OCI-LY3 (cell line): Measurements from ENCODE around the gene PGAP3.

Source experiments
- H2AFZ ChIP-seq: fragments of 200-600, 300-600 bp; shearing (Covaris generic); 2 replicates; pipeline ENCODE4 v1.6.0; 2014; ENCODE audit warnings: antibody characterized with exemption, low read depth, low read length
- H3K27ac ChIP-seq: fragments of 200-600, 300-600 bp; sonication (generic); 2 replicates; pipeline ENCODE4 v1.5.1; 2014; ENCODE audit warnings: mild to moderate bottlenecking, low read length, moderate library complexity, mixed read lengths
- H3K27me3 ChIP-seq: fragments of 200-600, 300-600 bp; sonication (generic); 2 replicates; pipeline ENCODE4 v1.6.1; 2014; ENCODE audit warnings: low read depth, low read length, mixed read lengths
- H3K36me3 ChIP-seq: fragments of 200-600, 300-600 bp; sonication (generic); replicated peaks from 2 replicates; pipeline ENCODE3; 2014; ENCODE audit warnings: low read depth, low read length, mixed read lengths
- H3K4me1 ChIP-seq: fragments of 300-600, 200-600 bp; sonication (generic); 2 replicates; pipeline ENCODE4 v1.6.1; 2014; ENCODE audit warnings: low read length, mixed read lengths
- H3K4me2 ChIP-seq: fragments of 200-600, 300-600 bp; sonication (generic); 2 replicates; pipeline ENCODE4 v1.6.1; 2014; ENCODE audit warnings: low read length, mixed read lengths
- H3K4me3 ChIP-seq: fragments of 300-600, 200-600 bp; sonication (generic); 2 replicates; pipeline ENCODE4 v1.5.1; 2014; ENCODE audit warnings: antibody characterized with exemption, mild to moderate bottlenecking, low read length, moderate library complexity
- H3K79me2 ChIP-seq: fragments of 300-600, 200-600 bp; shearing (Covaris generic); 2 replicates; pipeline ENCODE4 v1.6.1; 2014; ENCODE audit warnings: mild to moderate bottlenecking, low read length, mixed read lengths
- H3K9ac ChIP-seq: fragments of 300-600, 200-600 bp; shearing (Covaris generic); 2 replicates; pipeline ENCODE4 v1.6.0; 2014; ENCODE audit warnings: mild to moderate bottlenecking, low read length, moderate library complexity
- H3K9me3 ChIP-seq: fragments of 200-600, 300-600 bp; shearing (Covaris generic); 2 replicates; pipeline ENCODE4 v1.6.1; 2014; ENCODE audit warnings: low read length, mixed read lengths; ENCODE audit not compliant: insufficient read depth
- H4K20me1 ChIP-seq: fragments of 200-600, 300-600 bp; sonication (generic); 2 replicates; pipeline ENCODE4 v1.6.1; 2016; ENCODE audit warnings: low read length, mixed read lengths; ENCODE audit not compliant: insufficient read depth
- EZH2phosphoT487 ChIP-seq: fragments of 200-600 bp; shearing (Covaris generic); IDR thresholded peaks from 2 replicates; pipeline ENCODE4 v1.6.1; 2018; ENCODE audit warnings: antibody characterized with exemption, mixed run types, low read depth
- TF ChIP-seq, protein P1 (sequence below): fragments of 200-600, 300-600 bp; sonication (generic); IDR thresholded peaks from 2 replicates; pipeline ENCODE4 v1.5.1; 2014; ENCODE audit warnings: antibody characterized with exemption, low read length, low read depth

PGAP3 gene

GRCh38 chr17:39666231-39666600 lies 21.6 kb downstream of the PGAP3 start:
- H3K4me2 ChIP-seq: peak overlapping the region; percentile 60
- H3K27me3 ChIP-seq: peaks cover 6% of the 10 kb centered on the region

GRCh38 chr17:39665642-39666224 lies 22.1 kb downstream of the PGAP3 start:
- Histone ChIP-seq H3K36me3 (no peaks in the 10 kb centered on the region), H3K9me3 (no peaks in the 10 kb centered on the region), H3K9ac (peak overlapping the region; percentile 46; the same call in 1 of the 2 replicates), H4K20me1 (no peaks in the 10 kb centered on the region), H2AFZ (no peak overlapping the region), H3K4me1 (peaks cover 42% of the 10 kb centered on the region), H3K4me3 (peak overlapping the region; percentile 47; the same call in 1 of the 2 replicates), H3K4me2 (peak overlapping the region; percentile 60), H3K79me2 (no peaks in the 10 kb centered on the region), H3K27ac (no peak overlapping the region), H3K27me3 (peaks cover 6% of the 10 kb centered on the region)
- TF ChIP-seq, protein P1, sequence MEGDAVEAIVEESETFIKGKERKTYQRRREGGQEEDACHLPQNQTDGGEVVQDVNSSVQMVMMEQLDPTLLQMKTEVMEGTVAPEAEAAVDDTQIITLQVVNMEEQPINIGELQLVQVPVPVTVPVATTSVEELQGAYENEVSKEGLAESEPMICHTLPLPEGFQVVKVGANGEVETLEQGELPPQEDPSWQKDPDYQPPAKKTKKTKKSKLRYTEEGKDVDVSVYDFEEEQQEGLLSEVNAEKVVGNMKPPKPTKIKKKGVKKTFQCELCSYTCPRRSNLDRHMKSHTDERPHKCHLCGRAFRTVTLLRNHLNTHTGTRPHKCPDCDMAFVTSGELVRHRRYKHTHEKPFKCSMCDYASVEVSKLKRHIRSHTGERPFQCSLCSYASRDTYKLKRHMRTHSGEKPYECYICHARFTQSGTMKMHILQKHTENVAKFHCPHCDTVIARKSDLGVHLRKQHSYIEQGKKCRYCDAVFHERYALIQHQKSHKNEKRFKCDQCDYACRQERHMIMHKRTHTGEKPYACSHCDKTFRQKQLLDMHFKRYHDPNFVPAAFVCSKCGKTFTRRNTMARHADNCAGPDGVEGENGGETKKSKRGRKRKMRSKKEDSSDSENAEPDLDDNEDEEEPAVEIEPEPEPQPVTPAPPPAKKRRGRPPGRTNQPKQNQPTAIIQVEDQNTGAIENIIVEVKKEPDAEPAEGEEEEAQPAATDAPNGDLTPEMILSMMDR: peak; percentile 20; the same call in 1 of the 2 replicates
- TF ChIP-seq EZH2phosphoT487: no peak

More at GRCh38 chr17:39666231-39666600, 21.6 kb downstream of the PGAP3 start:
- Histone ChIP-seq H3K27ac (no peak overlapping the region), H3K36me3 (no peaks in the 10 kb centered on the region), H4K20me1 (no peaks in the 10 kb centered on the region), H3K4me3 (peak overlapping the region; percentile 47; the same call in 1 of the 2 replicates), H2AFZ (no peak overlapping the region), H3K4me1 (peaks cover 42% of the 10 kb centered on the region), H3K79me2 (no peaks in the 10 kb centered on the region), H3K9me3 (no peaks in the 10 kb centered on the region), H3K9ac (peak overlapping the region; percentile 46; the same call in 1 of the 2 replicates)
- TF ChIP-seq, protein P1: no peak
- no peak for TF ChIP-seq EZH2phosphoT487

DNA sequence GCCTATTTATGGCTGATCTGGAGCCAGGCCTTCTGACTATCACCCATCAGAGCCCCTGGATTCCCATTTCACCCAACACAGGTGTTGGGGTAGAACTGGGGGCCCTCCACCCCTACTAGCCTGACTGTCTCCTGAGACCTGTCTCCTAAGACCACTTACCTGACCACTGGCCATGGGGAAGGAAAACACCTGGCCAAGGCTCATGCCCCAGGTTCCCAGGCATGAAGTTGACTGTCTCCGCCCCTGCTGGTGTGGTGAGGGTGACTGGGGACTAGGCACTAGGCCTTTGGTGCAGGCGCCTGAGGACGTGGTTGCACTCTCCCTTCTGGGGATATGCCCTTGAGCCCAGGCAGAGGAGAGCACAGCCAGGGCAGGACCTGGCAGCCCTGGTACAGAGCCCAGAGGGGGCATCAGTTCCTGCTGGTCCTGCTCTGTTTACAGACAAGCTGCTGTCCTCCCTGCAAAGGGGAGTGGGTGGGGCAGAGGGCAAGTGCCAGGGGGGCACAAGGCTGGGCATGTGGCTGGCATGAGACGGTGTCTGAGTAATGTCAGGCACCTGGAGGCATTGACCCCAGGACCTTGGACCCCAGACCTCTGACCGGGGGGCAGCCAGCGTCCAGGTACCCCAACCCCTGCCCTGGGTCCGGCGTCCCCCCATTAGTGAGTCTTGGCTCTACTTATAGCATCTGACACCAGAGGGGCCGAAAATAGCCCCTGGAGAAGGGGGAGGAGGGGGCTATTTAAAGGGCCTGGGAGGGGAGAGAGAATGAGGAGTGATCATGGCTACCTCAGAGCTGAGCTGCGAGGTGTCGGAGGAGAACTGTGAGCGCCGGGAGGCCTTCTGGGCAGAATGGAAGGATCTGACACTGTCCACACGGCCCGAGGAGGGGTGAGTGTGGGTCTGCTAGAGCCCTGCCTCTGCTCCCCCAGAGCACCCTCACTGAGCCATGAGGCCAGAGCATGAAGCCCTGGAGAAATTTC lies 23.0 kb downstream of the PGAP3 start, which contains the start of gene TCAP:
Gene TCAP, plus strand, starts transcription at position 769 of the 981 bp plus-strand sequence. Its CDS starts 11 bp downstream, at position 780.
- H3K4me3 ChIP-seq: peak within 1 kb of the TSS; percentile 47; the same call in 1 of the 2 replicates
- H3K4me2 ChIP-seq: peak within 1 kb of the TSS; percentile 60
- H3K9ac ChIP-seq: peak within 1 kb of the TSS; percentile 46; the same call in 1 of the 2 replicates
- peaks cover 4% of the 10 kb centered on the region for H3K36me3 ChIP-seq
- peaks cover 6% of the 10 kb centered on the region for H3K27me3 ChIP-seq
- peak within 1 kb of the TSS; percentile 38 for H3K27ac ChIP-seq
- peaks cover 47% of the 10 kb centered on the region for H3K4me1 ChIP-seq
- H4K20me1 ChIP-seq: no peaks in the 10 kb centered on the region
- H3K79me2 ChIP-seq: no peaks in the 10 kb centered on the region
- H3K9me3 ChIP-seq: no peaks in the 10 kb centered on the region
- no peak within 1 kb of the TSS for H2AFZ ChIP-seq
- TF ChIP-seq, protein P1: no peak
- no peak for TF ChIP-seq EZH2phosphoT487
